ENCODE measurements around the gene ANKRD29. TPM values are rescaled to one million over a fixed set of nuclear protein-coding genes. Genes with fewer than 3 reads are reported as not detected.

Gene ANKRD29
- total and polyA plus RNA-seq, 10 of the 15 experiments (the other 5 are each of a cell fraction or from before 2014, with no cell fraction given) = 0.53 to 9.2 (median 1.6) TPM

- TF ChIP-seq, protein P1, sequence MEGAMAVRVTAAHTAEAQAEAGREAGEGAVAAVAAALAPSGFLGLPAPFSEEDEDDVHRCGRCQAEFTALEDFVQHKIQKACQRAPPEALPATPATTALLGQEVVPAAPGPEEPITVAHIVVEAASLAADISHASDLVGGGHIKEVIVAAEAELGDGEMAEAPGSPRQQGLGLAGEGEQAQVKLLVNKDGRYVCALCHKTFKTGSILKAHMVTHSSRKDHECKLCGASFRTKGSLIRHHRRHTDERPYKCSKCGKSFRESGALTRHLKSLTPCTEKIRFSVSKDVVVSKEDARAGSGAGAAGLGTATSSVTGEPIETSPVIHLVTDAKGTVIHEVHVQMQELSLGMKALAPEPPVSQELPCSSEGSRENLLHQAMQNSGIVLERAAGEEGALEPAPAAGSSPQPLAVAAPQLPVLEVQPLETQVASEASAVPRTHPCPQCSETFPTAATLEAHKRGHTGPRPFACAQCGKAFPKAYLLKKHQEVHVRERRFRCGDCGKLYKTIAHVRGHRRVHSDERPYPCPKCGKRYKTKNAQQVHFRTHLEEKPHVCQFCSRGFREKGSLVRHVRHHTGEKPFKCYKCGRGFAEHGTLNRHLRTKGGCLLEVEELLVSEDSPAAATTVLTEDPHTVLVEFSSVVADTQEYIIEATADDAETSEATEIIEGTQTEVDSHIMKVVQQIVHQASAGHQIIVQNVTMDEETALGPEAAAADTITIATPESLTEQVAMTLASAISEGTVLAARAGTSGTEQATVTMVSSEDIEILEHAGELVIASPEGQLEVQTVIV (IDR thresholded peaks at IDR 0.05; ENCODE audit: borderline replicate concordance, partially characterized antibody) = no peak
- TF ChIP-seq TAF1 (IDR thresholded peaks at IDR 0.05; ENCODE audit: borderline replicate concordance, low read depth, low read length) (no peak), RAD51 (IDR thresholded peaks at IDR 0.05) (no peak), SUPT20H (IDR thresholded peaks at IDR 0.05; ENCODE audit: borderline replicate concordance, control insufficient read depth, low read depth, low read length) (no peak), BACH1 (IDR thresholded peaks at IDR 0.05; ENCODE audit: borderline replicate concordance) (no peak), YBX1 (IDR thresholded peaks at IDR 0.05) (no peak)
These were observed 31.0 kb downstream of the ANKRD29 start (continued) for GRCh38 chr18:23631746-23632145.

DNA sequence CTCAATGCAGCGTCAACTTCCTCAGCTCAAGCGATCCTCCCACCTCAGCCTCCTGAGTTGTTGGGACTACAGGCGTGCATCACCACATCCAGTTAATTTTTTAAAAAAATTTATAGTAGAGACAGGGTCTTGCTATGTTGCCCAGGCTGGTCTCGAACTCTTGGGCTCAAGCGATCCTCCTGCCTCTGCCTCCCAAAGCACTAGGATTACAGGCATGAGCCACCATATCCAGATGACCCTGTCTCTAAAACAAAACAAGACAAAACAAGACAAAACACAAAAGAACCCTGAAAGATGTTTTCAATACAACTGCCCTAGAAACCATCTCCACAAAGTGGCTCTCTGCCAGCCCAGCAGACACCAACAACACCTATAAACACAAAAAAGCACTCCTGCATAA lies 31.4 kb downstream of the ANKRD29 start:
- no peak for ATAC-seq
- SMC1A ChIA-PET (ENCODE audit: uncharacterized antibody, unreplicated experiment) = interaction anchor here (0.7 to 12.4 kb wide), 7 partner anchors 10 to 737 kb away, joined by 3 to 167 read pairs (median 3); partner anchors contain the start of gene NPC1
- Histone ChIP-seq H3K4me3 (no peak overlapping the region), H2AFZ (ENCODE audit: control insufficient read depth, low read depth, low read length) (no peak overlapping the region), H3K79me2 (ENCODE audit: control insufficient read depth, insufficient read depth, low read length) (no peaks in the 10 kb centered on the region), H3K36me3 (ENCODE audit: control insufficient read depth in 2 of 2, insufficient read depth in 2 of 2, low read length in 1 of 2) (no peaks in the 10 kb centered on the region), H4K20me1 (ENCODE audit: control insufficient read depth, insufficient read depth) (no peaks in the 10 kb centered on the region), H3K27me3 (replicated peaks in 1 of 2; ENCODE audit: control insufficient read depth in 2 of 2, insufficient read depth in 2 of 2, low read length in 1 of 2) (no peaks in the 10 kb centered on the region), H3K4me2 (ENCODE audit: control insufficient read depth, insufficient read depth) (no peak overlapping the region), H3K9ac (ENCODE audit: control insufficient read depth, insufficient read depth, low read length) (no peak overlapping the region), H3K27ac (ENCODE audit: control insufficient read depth, insufficient read depth) (no peak overlapping the region), H3K4me1 (ENCODE audit: control insufficient read depth, insufficient read depth, low read length) (no peaks in the 10 kb centered on the region), H3K9me3 (replicated peaks; ENCODE audit: control insufficient read depth, insufficient read depth, low read length) (no peaks in the 10 kb centered on the region)
- DNase-seq (ENCODE audit: low read depth, low spot score) = no peak
- POLR2A ChIA-PET = interaction anchor here (0.8 to 0.9 kb wide), 2 partner anchors 10 to 13 kb away, joined by 3 read pairs; no protein-coding TSS in a partner anchor
- no TSS peak for BruUV-seq (replicated peaks)
- CTCF ChIA-PET = interaction anchor here (1.0 to 13.7 kb wide), 4 partner anchors 10 to 115 kb away, joined by 3 to 233 read pairs (median 4); no protein-coding TSS in a partner anchor
- 53% methylated on average over 5 of the region's 5 CpGs for WGBS (ENCODE audit: insufficient coverage, insufficient replicate concordance, low lambda C conversion rate, missing lambda C conversion rate)
- RAD21 ChIA-PET (ENCODE audit: unreplicated experiment) = interaction anchor here (2.3 kb wide), 1 partner anchor 72 kb away, joined by 8 read pairs; no protein-coding TSS in a partner anchor
- no peak for TF ChIP-seq MEF2A (IDR thresholded peaks at IDR 0.05; ENCODE audit: insufficient read depth, low read depth, low read length)
- TF ChIP-seq GATAD2B (conservative IDR thresholded peaks at IDR 0.05; ENCODE audit: low read depth) = no peak
- TF ChIP-seq ZBED1 (IDR thresholded peaks at IDR 0.05; ENCODE audit: borderline replicate concordance) = no peak
- TF ChIP-seq CEBPZ (IDR thresholded peaks at IDR 0.05; ENCODE audit: low read depth, low read length) = no peak
- TF ChIP-seq USF1 (IDR thresholded peaks at IDR 0.05; ENCODE audit: borderline replicate concordance, extremely low read length, insufficient read depth, low read depth, low read length) = no peak
- TF ChIP-seq CHD1 (IDR thresholded peaks at IDR 0.05; ENCODE audit: low read depth, low read length) = no peak
- TF ChIP-seq POLR2AphosphoS2 (IDR thresholded peaks at IDR 0.05; ENCODE audit: low read depth, low read length) = no peak
- FAIRE-seq = no peak
- intact Hi-C loops (cut with micrococcal nuclease; ENCODE audit: unreplicated experiment) (no loop called here), in situ Hi-C loops (cut with MboI) (no loop called here)
